ENCODE results near the gene STX5.

DNA sequence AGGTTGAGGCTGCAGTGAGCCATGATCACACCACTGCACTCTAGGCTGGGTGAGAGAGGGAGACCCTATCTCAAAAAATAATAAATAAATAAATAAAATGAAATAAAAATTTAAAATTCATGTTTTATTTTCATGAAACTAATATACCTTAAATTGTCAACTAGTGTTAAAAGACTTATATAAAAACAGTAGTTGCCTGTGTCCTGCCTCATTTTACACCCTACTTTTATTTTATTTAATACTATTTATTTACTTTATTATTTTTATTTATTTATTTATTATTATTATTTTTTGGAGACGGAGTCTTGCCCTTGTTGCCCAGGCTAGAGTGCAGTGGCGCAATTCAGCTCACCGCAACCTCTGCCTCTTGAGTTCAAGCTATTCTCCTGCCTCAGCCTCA is 12.3 kb upstream of the STX5 start:
- TF ChIP-seq, protein P1, sequence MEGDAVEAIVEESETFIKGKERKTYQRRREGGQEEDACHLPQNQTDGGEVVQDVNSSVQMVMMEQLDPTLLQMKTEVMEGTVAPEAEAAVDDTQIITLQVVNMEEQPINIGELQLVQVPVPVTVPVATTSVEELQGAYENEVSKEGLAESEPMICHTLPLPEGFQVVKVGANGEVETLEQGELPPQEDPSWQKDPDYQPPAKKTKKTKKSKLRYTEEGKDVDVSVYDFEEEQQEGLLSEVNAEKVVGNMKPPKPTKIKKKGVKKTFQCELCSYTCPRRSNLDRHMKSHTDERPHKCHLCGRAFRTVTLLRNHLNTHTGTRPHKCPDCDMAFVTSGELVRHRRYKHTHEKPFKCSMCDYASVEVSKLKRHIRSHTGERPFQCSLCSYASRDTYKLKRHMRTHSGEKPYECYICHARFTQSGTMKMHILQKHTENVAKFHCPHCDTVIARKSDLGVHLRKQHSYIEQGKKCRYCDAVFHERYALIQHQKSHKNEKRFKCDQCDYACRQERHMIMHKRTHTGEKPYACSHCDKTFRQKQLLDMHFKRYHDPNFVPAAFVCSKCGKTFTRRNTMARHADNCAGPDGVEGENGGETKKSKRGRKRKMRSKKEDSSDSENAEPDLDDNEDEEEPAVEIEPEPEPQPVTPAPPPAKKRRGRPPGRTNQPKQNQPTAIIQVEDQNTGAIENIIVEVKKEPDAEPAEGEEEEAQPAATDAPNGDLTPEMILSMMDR (IDR thresholded peaks at IDR 0.05) = no peak
- TF ChIP-seq POLR2AphosphoS5 (IDR thresholded peaks at IDR 0.05) = no peak

All from sigmoid colon (tissue), 4 donors.